IPS DF 6.9 (cell line): ENCODE data around the gene RANBP10.
"Not testable (repeated sequence)": the region's sequence is repeated elsewhere in the genome, so short reads cannot be mapped to it uniquely, and the experiment has no call there.

Experiments
- DNase-seq: peaks from one replicate; pipeline ENCODE4 v3.0.0-alpha.2; 2013; ENCODE audit warnings: low read depth, low spot score
- H3K27ac ChIP-seq: one replicate; pipeline ENCODE4 v1.5.1; 2013; ENCODE audit warnings: low read length, control low read depth
- H3K27me3 ChIP-seq: 2 replicates; pipeline ENCODE4 v1.6.1; 2013; ENCODE audit warnings: mild to moderate bottlenecking, low read length; ENCODE audit not compliant: control insufficient read depth, insufficient read depth
- H3K36me3 ChIP-seq: 2 replicates; pipeline ENCODE4 v1.6.1; 2013; ENCODE audit warnings: low read length; ENCODE audit not compliant: control insufficient read depth, insufficient read depth
- H3K4me1 ChIP-seq: 2 replicates; pipeline ENCODE4 v1.6.1; 2013; ENCODE audit warnings: low read length; ENCODE audit not compliant: control insufficient read depth, insufficient read depth
- H3K4me3 ChIP-seq: 2 replicates; pipeline ENCODE4 v1.5.1; 2013; ENCODE audit warnings: mild to moderate bottlenecking, low read length
- H3K9me3 ChIP-seq: 2 replicates; pipeline ENCODE4 v1.6.1; 2013; ENCODE audit warnings: low read length, inconsistent platforms; ENCODE audit not compliant: control insufficient read depth, insufficient read depth
- WGBS: extraction: QIAGEN DNeasy Blood & Tissue Kit; methylation state at CpG from one replicate; pipeline ENCODE4 v1.1.7; 2013; ENCODE audit warnings: mixed read lengths, missing lambda C conversion rate; ENCODE audit not compliant: insufficient read length, insufficient coverage; 5-methylcytosine and 5-hydroxymethylcytosine counted together

Gene RANBP10

DNA sequence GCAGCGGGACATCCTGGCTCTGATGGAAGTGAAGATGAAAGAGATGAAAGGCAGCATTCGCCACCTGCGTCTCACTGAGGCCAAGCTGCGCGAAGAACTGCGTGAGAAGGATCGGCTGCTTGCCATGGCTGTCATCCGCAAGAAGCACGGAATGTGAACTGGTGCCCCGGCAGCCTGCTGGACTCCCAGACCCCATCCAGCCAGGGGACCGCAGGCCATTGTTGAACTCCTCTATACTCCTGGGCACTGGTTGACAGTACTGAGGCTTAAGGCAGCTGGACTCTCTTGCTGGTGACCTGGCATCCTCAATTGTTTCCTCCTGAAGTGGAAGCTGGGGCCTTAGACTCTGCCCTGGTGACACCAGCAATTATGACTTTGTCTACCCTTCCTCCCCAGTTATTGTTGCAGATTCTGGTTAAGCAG, 37.0 kb upstream of the RANBP10 start:
- no CpG with 5 or more reads among the region's 11 CpGs for WGBS
- H3K27ac ChIP-seq: no peak overlapping the region

DNA sequence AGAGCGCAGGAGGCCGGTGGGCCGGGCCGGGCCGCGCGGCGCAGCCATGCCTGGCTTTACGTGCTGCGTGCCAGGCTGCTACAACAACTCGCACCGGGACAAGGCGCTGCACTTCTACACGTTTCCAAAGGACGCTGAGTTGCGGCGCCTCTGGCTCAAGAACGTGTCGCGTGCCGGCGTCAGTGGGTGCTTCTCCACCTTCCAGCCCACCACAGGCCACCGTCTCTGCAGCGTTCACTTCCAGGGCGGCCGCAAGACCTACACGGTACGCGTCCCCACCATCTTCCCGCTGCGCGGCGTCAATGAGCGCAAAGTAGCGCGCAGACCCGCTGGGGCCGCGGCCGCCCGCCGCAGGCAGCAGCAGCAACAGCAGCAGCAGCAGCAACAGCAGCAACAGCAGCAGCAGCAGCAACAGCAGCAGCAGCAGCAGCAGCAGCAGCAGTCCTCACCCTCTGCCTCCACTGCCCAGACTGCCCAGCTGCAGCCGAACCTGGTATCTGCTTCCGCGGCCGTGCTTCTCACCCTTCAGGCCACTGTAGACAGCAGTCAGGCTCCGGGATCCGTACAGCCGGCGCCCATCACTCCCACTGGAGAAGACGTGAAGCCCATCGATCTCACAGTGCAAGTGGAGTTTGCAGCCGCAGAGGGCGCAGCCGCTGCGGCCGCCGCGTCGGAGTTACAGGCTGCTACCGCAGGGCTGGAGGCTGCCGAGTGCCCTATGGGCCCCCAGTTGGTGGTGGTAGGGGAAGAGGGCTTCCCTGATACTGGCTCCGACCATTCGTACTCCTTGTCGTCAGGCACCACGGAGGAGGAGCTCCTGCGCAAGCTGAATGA, 36.4 kb upstream of the RANBP10 start:
- no peak overlapping the region for H3K27ac ChIP-seq
- H3K4me1 ChIP-seq: peaks cover 5% of the 10 kb centered on the region; the same call in 1 of the 2 replicates
- H3K27me3 ChIP-seq: no peaks in the 10 kb centered on the region
- no CpG with 5 or more reads among the region's 67 CpGs for WGBS
- no peaks in the 10 kb centered on the region for H3K9me3 ChIP-seq
- DNase-seq: no peak
- H3K4me3 ChIP-seq: peak overlapping the region; percentile 88; the same call in 1 of the 2 replicates
- H3K36me3 ChIP-seq: no peaks in the 10 kb centered on the region

More for the DNA sequence above, 37.0 kb upstream of the RANBP10 start:
- H3K36me3 ChIP-seq: no peaks in the 10 kb centered on the region
- DNase-seq: no peak
- no peaks in the 10 kb centered on the region for H3K27me3 ChIP-seq
- H3K9me3 ChIP-seq: no peaks in the 10 kb centered on the region
- peaks cover 5% of the 10 kb centered on the region; the same call in 1 of the 2 replicates for H3K4me1 ChIP-seq
- peak overlapping the region; percentile 88; the same call in 1 of the 2 replicates for H3K4me3 ChIP-seq

DNA sequence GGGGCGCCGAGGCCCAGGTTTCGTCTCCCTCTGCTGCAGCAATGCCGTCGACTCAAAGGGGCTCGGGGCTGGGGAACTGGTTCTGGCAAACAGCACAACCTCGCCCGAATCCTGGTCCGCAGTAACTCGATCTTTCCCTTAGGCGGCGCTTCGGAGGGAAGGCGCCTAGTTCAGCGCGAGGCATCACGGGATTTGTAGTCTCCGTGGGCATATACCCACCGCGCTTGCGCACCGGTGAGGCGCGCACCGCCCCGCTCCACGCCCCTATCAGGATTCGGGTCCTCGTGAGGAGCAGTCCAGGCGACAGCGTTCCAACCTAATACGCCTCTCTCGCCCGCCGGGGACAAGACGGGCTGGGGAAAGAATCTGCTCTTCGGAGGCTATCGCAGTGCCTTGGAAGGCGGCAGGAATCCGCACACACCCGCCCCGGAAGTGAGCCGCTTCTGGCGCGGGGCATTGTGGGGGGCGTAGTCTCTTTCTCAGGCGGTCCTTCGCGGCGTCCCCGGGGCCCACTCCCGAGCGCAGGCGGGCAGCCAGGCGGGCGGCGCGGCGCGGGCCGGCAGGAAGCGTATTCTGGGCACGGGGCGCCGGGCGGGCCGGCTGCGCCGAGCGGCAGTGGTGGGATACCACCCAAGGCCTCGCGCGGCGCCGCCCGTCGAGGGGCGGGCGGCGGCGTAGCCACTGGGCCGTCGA, 35.6 kb upstream of the RANBP10 start, which contains the start of gene THAP11:
THAP11 (plus strand) TSS at position 505 of the 693 bp plus-strand sequence. CDS start 235 bp downstream, outside the sequence.
- peak; percentile 96 for DNase-seq
- Histone ChIP-seq H3K27ac (no peak within 1 kb of the TSS), H3K4me1 (peaks cover 5% of the 10 kb centered on the region; the same call in 1 of the 2 replicates), H3K27me3 (no peaks in the 10 kb centered on the region), H3K36me3 (no peaks in the 10 kb centered on the region), H3K4me3 (peak within 1 kb of the TSS; percentile 88; the same call in 1 of the 2 replicates), H3K9me3 (no peaks in the 10 kb centered on the region)
- no CpG with 5 or more reads among the region's 83 CpGs for WGBS

DNA sequence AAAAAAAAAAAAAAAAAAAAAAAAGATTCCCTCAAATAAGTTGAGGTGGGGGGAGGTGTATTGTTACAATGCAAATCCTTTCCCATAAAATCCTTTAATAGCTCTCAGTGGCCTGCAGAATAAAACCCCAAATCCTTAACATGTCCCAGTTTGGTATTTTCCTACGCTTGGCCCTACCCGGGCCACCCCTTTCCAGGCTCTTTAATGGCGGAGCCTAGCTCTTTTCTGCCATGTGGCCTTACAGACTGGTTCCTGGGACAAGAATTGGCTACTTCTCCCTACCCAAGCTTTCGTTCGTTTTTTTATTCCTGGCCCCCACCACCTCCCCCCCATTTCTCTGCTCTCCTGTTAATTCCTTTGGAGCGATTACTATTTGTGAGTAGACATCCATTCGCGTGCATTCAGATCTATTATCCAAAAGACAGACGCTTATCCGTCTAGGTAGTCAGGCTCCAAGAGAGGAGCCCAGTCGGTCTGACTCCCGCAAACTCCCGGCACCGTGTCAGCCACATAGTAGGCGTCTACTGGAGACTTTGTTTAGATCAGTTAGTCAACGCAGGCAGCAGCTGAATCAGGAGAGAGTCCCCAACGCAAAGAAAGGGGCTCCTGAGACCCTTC, 34.9 kb upstream of the RANBP10 start:
- Histone ChIP-seq H3K27me3 (no peaks in the 10 kb centered on the region), H3K27ac (no peak overlapping the region), H3K4me3 (peak overlapping the region; percentile 1; the same call in 1 of the 2 replicates), H3K36me3 (no peaks in the 10 kb centered on the region), H3K4me1 (peaks cover 5% of the 10 kb centered on the region; the same call in 1 of the 2 replicates), H3K9me3 (no peaks in the 10 kb centered on the region)
- WGBS: no CpG with 5 or more reads among the region's 17 CpGs
- no peak for DNase-seq

DNA sequence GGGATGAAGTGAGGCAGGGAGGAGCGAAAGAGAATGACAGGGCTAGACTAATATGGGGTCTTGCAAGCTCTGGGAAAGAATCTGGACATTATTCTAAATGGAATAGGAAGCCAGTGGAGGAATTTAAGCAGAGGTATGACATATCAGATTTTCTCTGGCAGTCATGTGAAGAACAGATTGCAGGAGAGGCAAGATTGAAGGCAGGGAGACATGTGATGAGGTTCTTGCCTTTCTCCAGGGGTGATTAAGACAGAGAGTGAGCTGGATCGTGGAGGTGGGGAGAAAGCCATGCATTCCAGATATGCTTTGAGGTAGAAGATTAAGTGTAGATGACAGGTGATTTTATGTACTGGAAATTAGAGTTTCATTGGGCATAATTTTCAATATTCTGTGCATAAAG, 31.5 kb upstream of the RANBP10 start:
- no CpG with 5 or more reads among the region's 2 CpGs for WGBS
- Histone ChIP-seq H3K4me1 (peaks cover 2% of the 10 kb centered on the region; the same call in 1 of the 2 replicates), H3K27ac (no peak overlapping the region), H3K36me3 (no peaks in the 10 kb centered on the region), H3K27me3 (no peaks in the 10 kb centered on the region), H3K9me3 (no peaks in the 10 kb centered on the region), H3K4me3 (no peak overlapping the region)
- no peak for DNase-seq

DNA sequence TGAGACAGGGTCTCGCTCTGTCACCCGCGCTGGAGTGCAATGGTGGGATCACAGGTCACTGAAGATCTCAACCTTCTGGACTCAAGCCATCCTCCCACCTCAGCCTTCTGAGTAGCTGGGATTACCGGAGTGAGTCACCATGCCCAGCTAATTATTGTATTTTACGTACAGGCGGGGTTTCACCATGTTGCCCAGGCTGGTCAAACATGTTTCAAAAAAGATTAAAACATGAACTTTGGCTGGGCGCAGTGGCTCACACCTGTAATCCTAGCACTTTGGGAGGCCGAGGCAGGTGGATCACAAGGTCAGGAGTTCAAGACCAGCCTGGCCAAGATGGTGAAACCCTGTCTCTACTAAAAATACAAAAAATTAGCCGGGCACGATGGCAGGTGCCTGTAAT, 30.8 kb upstream of the RANBP10 start:
- not testable (repeated sequence) for H3K9me3 ChIP-seq, H3K27me3 ChIP-seq, H3K27ac ChIP-seq, H3K36me3 ChIP-seq, H3K4me3 ChIP-seq, DNase-seq, H3K4me1 ChIP-seq
- WGBS: no CpG with 5 or more reads among the region's 10 CpGs

DNA sequence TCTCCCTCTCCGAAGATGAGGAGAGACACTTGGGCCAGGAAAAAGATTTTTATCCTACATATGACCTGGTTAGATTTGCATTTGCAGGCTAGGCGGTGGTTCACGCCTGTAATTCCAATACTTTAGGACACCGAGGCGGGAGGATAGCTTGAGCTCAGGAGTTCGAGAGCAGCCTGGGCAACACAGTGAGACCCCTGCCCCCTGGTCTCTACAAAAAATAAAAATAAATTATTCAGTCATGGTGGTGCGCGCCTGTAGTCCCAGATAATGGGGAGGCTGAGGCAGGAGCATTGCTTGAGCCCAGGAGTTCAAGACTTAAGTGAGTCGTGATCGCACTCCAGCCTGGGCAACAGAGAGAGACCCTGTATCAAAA, 27.9 kb upstream of the RANBP10 start:
- no peak for DNase-seq
- H3K36me3 ChIP-seq: peaks cover 13% of the 10 kb centered on the region; the same call in 1 of the 2 replicates
- H3K27ac ChIP-seq: no peak overlapping the region
- no peaks in the 10 kb centered on the region for H3K27me3 ChIP-seq
- no peaks in the 10 kb centered on the region for H3K9me3 ChIP-seq
- H3K4me3 ChIP-seq: no peak overlapping the region
- WGBS: no CpG with 5 or more reads among the region's 10 CpGs
- peaks cover 2% of the 10 kb centered on the region; the same call in 1 of the 2 replicates for H3K4me1 ChIP-seq

DNA sequence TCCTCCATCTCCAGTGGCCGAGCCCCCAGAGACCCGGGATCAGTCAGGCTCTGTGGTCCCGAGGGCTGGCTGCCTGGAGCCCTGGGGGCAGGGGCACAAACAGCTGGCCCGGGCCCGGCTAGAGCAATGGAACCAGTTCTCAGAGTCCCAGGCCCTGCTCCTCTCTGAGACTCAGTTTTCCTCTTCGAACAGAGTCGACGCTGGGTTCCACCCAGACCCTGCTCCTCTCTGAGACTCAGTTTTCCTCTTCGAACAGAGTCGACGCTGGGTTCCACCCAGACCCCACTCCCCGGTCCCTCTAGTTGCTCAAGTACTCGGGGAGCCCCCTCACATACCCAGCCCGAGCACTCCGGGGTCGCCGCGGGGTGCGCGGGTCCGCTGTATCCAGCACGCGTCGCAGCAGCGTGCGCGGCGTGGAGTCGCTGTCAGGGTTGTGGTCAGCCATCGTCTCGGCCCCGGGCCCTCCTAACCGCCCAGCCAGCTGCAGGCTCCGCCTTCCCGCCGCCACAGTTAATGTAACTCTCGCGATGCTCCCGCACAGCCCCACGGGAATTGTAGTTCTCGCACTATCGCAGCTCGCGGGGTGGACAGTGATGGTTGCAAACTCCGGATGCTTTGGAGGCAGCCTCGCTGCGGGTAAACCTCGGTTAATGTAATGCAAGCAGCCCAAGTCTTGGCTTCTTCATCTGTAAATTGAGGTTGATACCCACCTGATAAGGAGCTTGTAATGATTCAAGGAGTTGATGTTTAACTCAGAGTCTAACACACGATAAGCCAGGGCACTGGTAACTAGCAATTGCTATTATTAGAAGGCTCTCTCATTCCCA, 27.3 kb upstream of the RANBP10 start:
- no peak overlapping the region for H3K27ac ChIP-seq
- no CpG with 5 or more reads among the region's 49 CpGs for WGBS
- peak overlapping the region; percentile 81 for H3K4me3 ChIP-seq
- no peaks in the 10 kb centered on the region for H3K27me3 ChIP-seq
- H3K36me3 ChIP-seq: peaks cover 14% of the 10 kb centered on the region; the same call in 1 of the 2 replicates
- peak; percentile 87 for DNase-seq
- peaks cover 2% of the 10 kb centered on the region; the same call in 1 of the 2 replicates for H3K4me1 ChIP-seq
- H3K9me3 ChIP-seq: no peaks in the 10 kb centered on the region

DNA sequence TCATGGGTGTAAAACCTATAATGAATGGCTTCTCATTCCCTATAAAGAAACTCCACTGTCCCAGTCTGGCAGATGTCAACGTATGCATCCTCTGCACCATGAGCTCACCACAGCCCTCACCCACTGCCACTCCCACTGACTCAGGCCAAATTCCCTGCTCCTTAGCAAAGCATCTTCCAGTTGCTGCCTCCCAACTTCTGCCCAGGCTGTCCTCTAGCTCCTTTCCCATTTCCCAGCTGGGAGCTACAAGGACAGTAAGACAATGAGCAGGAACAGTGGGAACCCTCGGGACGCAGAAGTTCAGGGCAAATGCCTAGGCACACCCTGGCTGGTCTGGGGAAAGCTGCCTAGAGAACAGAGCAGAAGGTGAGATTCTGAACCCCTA, 26.7 kb upstream of the RANBP10 start:
- Histone ChIP-seq H3K4me3 (peak overlapping the region; percentile 81), H3K9me3 (no peaks in the 10 kb centered on the region), H3K27me3 (no peaks in the 10 kb centered on the region), H3K27ac (no peak overlapping the region), H3K4me1 (peaks cover 2% of the 10 kb centered on the region; the same call in 1 of the 2 replicates), H3K36me3 (peaks cover 14% of the 10 kb centered on the region; the same call in 1 of the 2 replicates)
- no peak for DNase-seq
- WGBS: no CpG with 5 or more reads among the region's 3 CpGs
